Panc1 (cell line): Measurements from ENCODE around the gene MSANTD1. TPM values are rescaled to one million over a fixed set of nuclear protein-coding genes. Genes with fewer than 3 reads are reported as not detected.

Source experiments
- ATAC-seq: fragments of 200-7000 bp; cut with Tn5 transposase; 2 replicates; pipeline ENCODE4 v1.9.1; 2020; ENCODE audit warnings: mild to moderate bottlenecking, moderate library complexity
- BruUV-seq: library from RNA; stranded (reverse); fragments of 400-500 nt; replicated peaks from 2 replicates; lab custom pipeline; 2021; lab: Mats Ljungman, UMichigan
- CTCF ChIA-PET: fragments of 300-600 bp; sonication (Branson Sonifier 250); formaldehyde crosslinking; loops from one replicate; lab custom pipeline; 2022; ENCODE audit warnings: antibody characterized with exemption; lab: Charles Lee
- POLR2A ChIA-PET: fragments of 300-600 bp; sonication (Branson Sonifier 250); formaldehyde crosslinking; loops from one replicate; lab custom pipeline; 2022; ENCODE audit warnings: antibody characterized with exemption; lab: Charles Lee
- DNase-seq: peaks from one replicate; pipeline ENCODE4 v3.0.0-alpha.2; 2010; ENCODE audit warnings: low read depth, low spot score
- H3K27ac ChIP-seq: 2 replicates; pipeline ENCODE4 v1.5.1; 2011; ENCODE audit warnings: mild to moderate bottlenecking, low read length, inconsistent platforms
- H3K27me3 ChIP-seq: fragments of 200-500 bp; sonication (Bioruptor generic); 2 replicates; pipeline ENCODE4 v1.6.0; 2014; ENCODE audit warnings: low read length, inconsistent platforms; ENCODE audit not compliant: control insufficient read depth, insufficient read depth
- H3K36me3 ChIP-seq: fragments of 200-500 bp; sonication (Bioruptor generic); 2 replicates; pipeline ENCODE4 v1.5.1; 2014; ENCODE audit warnings: inconsistent platforms, mild to moderate bottlenecking, low read length, moderate library complexity; ENCODE audit not compliant: control insufficient read depth, insufficient read depth
- H3K4me1 ChIP-seq: 2 replicates; pipeline ENCODE4 v1.5.1; 2011; ENCODE audit warnings: inconsistent platforms, mild to moderate bottlenecking, low read length, moderate library complexity; ENCODE audit not compliant: control insufficient read depth, insufficient read depth
- H3K4me3 ChIP-seq, 2 experiments: 2 replicates each; pipeline ENCODE4 v1.5.1; 2011 to 2012; ENCODE audit warnings: low read depth in 2 of 2, low read length in 2 of 2, mild to moderate bottlenecking in 2 of 2, inconsistent platforms in 1 of 2, moderate library complexity in 1 of 2
- H3K9me3 ChIP-seq: fragments of 200-500 bp; sonication (Bioruptor generic); 2 replicates; pipeline ENCODE4 v1.5.1; 2014; ENCODE audit warnings: low read depth, mild to moderate bottlenecking, inconsistent platforms, low read length, moderate library complexity; ENCODE audit not compliant: control insufficient read depth, insufficient read depth
- POLR2AphosphoS5 ChIP-seq: IDR thresholded peaks from 2 replicates; pipeline ENCODE4 v1.6.1; 2012; ENCODE audit warnings: mild to moderate bottlenecking, low read depth, low read length, moderate library complexity
- SIN3A ChIP-seq: IDR thresholded peaks from 2 replicates; pipeline ENCODE4 v1.6.1; 2012; ENCODE audit warnings: low read depth, mild to moderate bottlenecking, low read length, moderate library complexity, borderline replicate concordance; ENCODE audit not compliant: insufficient read depth
- TCF7L2 ChIP-seq: IDR thresholded peaks from 2 replicates; pipeline ENCODE4 v1.6.1; 2011; ENCODE audit warnings: mild to moderate bottlenecking, low read depth, low read length, inconsistent platforms
- in situ Hi-C: cut with HindIII; loops from 2 replicates; pipeline ENCODE4 v1.10.0; 2016; ENCODE audit warnings: low sequenced_read_pairs, low pct_unique_long_range_greater_than_20kb
- intact Hi-C: fragments of 100-400 bp; cut with micrococcal nuclease; formaldehyde crosslinking; loops from one replicate; pipeline ENCODE4 v1.10.0; 2022; ENCODE audit not compliant: unreplicated experiment
- total RNA-seq: library from RNA; stranded (reverse); gene quantifications from one replicate; pipeline ENCODE4 v1.2.1, GENCODE V29; 2021; ENCODE audit not compliant: unreplicated experiment
- TF ChIP-seq, protein P1 (sequence below): fragments of 450-650 bp; IDR thresholded peaks from 2 replicates; pipeline ENCODE4 v1.5.1; 2017; ENCODE audit warnings: mild to moderate bottlenecking
- TF ChIP-seq, protein P2 (sequence below), 2 experiments: IDR thresholded peaks; 2 replicates each; pipeline ENCODE4 v1.6.1; 2011 to 2012; ENCODE audit warnings: low read depth in 2 of 2, control low read depth in 1 of 2, low read length in 1 of 2, mild to moderate bottlenecking in 1 of 2, moderate library complexity in 1 of 2; ENCODE audit not compliant: insufficient read depth in 1 of 2

MSANTD1 gene
- total RNA-seq, 1 experiment from 2014 or later = 0.57 TPM

DNA sequence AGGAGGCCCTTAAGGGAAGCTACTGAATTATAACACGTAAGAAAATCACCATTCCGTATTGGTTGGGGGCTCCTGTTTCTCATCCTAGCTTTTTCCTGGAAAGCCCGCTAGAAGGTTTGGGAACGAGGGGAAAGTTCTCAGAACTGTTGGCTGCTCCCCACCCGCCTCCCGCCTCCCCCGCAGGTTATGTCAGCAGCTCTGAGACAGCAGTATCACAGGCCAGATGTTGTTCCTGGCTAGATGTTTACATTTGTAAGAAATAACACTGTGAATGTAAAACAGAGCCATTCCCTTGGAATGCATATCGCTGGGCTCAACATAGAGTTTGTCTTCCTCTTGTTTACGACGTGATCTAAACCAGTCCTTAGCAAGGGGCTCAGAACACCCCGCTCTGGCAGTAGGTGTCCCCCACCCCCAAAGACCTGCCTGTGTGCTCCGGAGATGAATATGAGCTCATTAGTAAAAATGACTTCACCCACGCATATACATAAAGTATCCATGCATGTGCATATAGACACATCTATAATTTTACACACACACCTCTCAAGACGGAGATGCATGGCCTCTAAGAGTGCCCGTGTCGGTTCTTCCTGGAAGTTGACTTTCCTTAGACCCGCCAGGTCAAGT, 6.9 kb upstream of the MSANTD1 start:
- Histone ChIP-seq H3K36me3 (no peaks in the 10 kb centered on the region), H3K27ac (no peak overlapping the region), H3K4me1 (no peaks in the 10 kb centered on the region), H3K4me3 (no peak overlapping the region), H3K27me3 (no peaks in the 10 kb centered on the region), H3K9me3 (no peaks in the 10 kb centered on the region)
- BruUV-seq = TSS peak; percentile 37
- in situ Hi-C loops (no loop called here), intact Hi-C loops (no loop called here)
- no peak for DNase-seq
- POLR2A ChIA-PET = interaction anchor here (0.6 kb wide), 1 partner anchor 640 kb away, joined by 3 read pairs; no protein-coding TSS in a partner anchor
- ATAC-seq = no peak
- TF ChIP-seq, protein P1, sequence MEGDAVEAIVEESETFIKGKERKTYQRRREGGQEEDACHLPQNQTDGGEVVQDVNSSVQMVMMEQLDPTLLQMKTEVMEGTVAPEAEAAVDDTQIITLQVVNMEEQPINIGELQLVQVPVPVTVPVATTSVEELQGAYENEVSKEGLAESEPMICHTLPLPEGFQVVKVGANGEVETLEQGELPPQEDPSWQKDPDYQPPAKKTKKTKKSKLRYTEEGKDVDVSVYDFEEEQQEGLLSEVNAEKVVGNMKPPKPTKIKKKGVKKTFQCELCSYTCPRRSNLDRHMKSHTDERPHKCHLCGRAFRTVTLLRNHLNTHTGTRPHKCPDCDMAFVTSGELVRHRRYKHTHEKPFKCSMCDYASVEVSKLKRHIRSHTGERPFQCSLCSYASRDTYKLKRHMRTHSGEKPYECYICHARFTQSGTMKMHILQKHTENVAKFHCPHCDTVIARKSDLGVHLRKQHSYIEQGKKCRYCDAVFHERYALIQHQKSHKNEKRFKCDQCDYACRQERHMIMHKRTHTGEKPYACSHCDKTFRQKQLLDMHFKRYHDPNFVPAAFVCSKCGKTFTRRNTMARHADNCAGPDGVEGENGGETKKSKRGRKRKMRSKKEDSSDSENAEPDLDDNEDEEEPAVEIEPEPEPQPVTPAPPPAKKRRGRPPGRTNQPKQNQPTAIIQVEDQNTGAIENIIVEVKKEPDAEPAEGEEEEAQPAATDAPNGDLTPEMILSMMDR = no peak
- TF ChIP-seq TCF7L2 (no peak), POLR2AphosphoS5 (no peak), SIN3A (no peak)
- TF ChIP-seq, protein P2, sequence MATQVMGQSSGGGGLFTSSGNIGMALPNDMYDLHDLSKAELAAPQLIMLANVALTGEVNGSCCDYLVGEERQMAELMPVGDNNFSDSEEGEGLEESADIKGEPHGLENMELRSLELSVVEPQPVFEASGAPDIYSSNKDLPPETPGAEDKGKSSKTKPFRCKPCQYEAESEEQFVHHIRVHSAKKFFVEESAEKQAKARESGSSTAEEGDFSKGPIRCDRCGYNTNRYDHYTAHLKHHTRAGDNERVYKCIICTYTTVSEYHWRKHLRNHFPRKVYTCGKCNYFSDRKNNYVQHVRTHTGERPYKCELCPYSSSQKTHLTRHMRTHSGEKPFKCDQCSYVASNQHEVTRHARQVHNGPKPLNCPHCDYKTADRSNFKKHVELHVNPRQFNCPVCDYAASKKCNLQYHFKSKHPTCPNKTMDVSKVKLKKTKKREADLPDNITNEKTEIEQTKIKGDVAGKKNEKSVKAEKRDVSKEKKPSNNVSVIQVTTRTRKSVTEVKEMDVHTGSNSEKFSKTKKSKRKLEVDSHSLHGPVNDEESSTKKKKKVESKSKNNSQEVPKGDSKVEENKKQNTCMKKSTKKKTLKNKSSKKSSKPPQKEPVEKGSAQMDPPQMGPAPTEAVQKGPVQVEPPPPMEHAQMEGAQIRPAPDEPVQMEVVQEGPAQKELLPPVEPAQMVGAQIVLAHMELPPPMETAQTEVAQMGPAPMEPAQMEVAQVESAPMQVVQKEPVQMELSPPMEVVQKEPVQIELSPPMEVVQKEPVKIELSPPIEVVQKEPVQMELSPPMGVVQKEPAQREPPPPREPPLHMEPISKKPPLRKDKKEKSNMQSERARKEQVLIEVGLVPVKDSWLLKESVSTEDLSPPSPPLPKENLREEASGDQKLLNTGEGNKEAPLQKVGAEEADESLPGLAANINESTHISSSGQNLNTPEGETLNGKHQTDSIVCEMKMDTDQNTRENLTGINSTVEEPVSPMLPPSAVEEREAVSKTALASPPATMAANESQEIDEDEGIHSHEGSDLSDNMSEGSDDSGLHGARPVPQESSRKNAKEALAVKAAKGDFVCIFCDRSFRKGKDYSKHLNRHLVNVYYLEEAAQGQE (IDR thresholded peaks at IDR 0.05; ENCODE audit: insufficient read depth in 1 of 2, low read depth in 2 of 2, low read length in 1 of 2) = no peak
- CTCF ChIA-PET = no interaction called here

GRCh38 chr4:3243136-3243780, 5.7 kb upstream of the MSANTD1 start:
- CTCF ChIA-PET = no interaction called here
- no peak for ATAC-seq
- no peak for DNase-seq
- no peaks in the 10 kb centered on the region for H3K4me1 ChIP-seq
- intact Hi-C loops = no loop called here
- no peaks in the 10 kb centered on the region for H3K27me3 ChIP-seq
- no TSS peak for BruUV-seq
- in situ Hi-C loops = no loop called here
- no peak overlapping the region for H3K4me3 ChIP-seq
- H3K36me3 ChIP-seq = no peaks in the 10 kb centered on the region
- TF ChIP-seq POLR2AphosphoS5 (no peak), TCF7L2 (no peak), SIN3A (no peak)
- TF ChIP-seq, protein P2 (IDR thresholded peaks at IDR 0.05; ENCODE audit: insufficient read depth in 1 of 2, low read depth in 2 of 2, low read length in 1 of 2) = no peak
- TF ChIP-seq, protein P1 = no peak
- POLR2A ChIA-PET = no interaction called here
- no peak overlapping the region for H3K27ac ChIP-seq
- no peaks in the 10 kb centered on the region for H3K9me3 ChIP-seq
